ENCODE data around the gene CYP4Z1.
A peak's percentile ranks its signal among the peaks of the same experiment; 100 is the strongest.
"Not testable (repeated sequence)": the region's sequence is repeated elsewhere in the genome, so short reads cannot be mapped to it uniquely, and the experiment has no call there.

DNA sequence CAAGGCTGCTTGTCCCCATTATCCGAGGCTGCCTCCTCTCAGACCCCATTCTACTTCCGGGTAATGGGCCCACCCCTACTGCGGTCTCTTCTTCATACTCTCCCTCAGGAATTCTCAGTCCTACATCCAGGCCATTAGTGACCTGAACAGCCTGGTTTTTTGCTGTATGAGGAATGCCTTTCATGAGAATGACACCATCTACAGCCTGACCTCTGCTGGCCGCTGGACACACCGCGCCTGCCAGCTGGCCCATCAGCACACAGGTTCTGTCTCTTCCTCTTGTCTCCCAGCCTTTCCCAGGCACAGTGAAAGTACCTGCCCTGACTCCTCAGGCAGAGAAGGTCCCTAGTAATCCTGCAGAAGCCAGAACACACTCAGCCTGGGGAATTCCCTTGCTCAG lies 76.6 kb downstream of the CYP4Z1 start:
- TF ChIP-seq, protein P1, sequence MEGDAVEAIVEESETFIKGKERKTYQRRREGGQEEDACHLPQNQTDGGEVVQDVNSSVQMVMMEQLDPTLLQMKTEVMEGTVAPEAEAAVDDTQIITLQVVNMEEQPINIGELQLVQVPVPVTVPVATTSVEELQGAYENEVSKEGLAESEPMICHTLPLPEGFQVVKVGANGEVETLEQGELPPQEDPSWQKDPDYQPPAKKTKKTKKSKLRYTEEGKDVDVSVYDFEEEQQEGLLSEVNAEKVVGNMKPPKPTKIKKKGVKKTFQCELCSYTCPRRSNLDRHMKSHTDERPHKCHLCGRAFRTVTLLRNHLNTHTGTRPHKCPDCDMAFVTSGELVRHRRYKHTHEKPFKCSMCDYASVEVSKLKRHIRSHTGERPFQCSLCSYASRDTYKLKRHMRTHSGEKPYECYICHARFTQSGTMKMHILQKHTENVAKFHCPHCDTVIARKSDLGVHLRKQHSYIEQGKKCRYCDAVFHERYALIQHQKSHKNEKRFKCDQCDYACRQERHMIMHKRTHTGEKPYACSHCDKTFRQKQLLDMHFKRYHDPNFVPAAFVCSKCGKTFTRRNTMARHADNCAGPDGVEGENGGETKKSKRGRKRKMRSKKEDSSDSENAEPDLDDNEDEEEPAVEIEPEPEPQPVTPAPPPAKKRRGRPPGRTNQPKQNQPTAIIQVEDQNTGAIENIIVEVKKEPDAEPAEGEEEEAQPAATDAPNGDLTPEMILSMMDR (conservative IDR thresholded peaks at IDR 0.05), result peak; percentile 63
- not testable (repeated sequence) for TF ChIP-seq ZFX (IDR thresholded peaks at IDR 0.05)
